Measurements from ENCODE around the gene CMSS1.
"Not testable (repeated sequence)": the region's sequence is repeated elsewhere in the genome, so short reads cannot be mapped to it uniquely, and the experiment has no call there.

The CMSS1 gene

GRCh38 chr3:100081986-100082692 lies 264.5 kb downstream of the CMSS1 start:
- DNase-seq (ENCODE audit: low read depth in 2 of 2) = no peak

DNA sequence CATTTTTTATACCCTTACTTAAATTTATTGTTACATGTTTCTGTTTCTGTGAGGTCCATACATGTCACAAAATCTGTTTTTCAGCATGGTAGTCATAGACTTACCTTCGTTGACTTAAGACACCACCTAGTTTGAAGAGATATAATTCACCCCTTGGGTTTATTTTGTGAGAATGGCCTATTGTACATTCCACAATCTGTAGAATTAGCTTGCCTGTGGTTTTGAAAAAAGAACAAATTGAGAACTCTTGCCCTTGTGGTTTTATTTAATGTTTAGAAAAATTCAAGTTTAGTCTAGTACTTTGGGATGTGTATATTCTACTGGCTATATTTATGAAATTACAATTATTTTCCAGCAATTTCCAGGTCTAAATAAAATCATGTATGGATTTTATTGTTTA lies 265.1 kb downstream of the CMSS1 start:
- no peak for DNase-seq (ENCODE audit: low read depth in 2 of 2)

- no peak for DNase-seq (ENCODE audit: low read depth in 2 of 2)
These were observed 265.5 kb downstream of the CMSS1 start for GRCh38 chr3:100083209-100083608.

GRCh38 chr3:100084100-100084806 lies 266.6 kb downstream of the CMSS1 start:
- no peak for DNase-seq (ENCODE audit: low read depth in 2 of 2)

DNA sequence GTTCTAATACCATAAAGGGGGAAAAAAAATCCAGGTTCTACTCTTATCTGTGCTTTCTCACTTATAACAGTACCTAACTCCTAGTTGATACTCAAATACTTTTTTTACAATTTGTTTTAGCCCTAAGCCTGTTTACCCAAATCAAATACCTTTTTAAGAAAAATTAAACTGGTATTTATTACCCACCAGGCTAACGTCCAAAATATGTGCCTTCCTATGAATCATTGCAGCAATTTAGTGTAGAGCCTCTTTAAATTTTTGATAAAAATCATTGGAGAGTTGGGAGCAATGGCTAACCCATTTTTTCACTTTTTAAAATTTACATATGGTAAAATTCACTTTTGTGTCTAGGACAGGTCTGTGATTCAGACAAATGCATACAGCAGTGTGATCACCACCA lies 268.7 kb downstream of the CMSS1 start:
- no peak for DNase-seq (ENCODE audit: low read depth in 2 of 2)

DNA sequence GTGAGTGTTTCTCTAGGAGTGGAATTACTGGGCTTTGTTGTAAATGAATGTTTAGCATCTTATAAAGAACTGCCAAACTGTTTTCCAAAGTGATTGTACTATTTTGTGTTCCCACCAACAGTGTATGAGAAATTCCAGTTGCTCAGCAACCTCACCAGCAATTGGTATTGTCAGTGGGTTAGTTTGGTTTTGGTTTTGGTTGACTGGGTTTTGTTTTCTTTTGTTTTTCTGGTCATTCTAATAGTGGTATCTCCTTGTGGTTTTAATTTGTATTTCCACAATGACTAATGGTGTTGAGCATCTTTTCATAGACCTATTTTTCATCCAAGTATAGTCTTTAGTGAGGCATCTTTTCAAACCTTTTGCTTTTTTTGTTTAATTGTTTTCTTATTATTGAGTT lies 269.5 kb downstream of the CMSS1 start:
- no peak for DNase-seq (ENCODE audit: low read depth in 2 of 2)

GRCh38 chr3:100088735-100089368 lies 271.2 kb downstream of the CMSS1 start:
- no peak for DNase-seq (ENCODE audit: low read depth in 2 of 2)

GRCh38 chr3:100089812-100090668 lies 272.4 kb downstream of the CMSS1 start:
- DNase-seq (ENCODE audit: low read depth in 2 of 2) = no peak

DNA sequence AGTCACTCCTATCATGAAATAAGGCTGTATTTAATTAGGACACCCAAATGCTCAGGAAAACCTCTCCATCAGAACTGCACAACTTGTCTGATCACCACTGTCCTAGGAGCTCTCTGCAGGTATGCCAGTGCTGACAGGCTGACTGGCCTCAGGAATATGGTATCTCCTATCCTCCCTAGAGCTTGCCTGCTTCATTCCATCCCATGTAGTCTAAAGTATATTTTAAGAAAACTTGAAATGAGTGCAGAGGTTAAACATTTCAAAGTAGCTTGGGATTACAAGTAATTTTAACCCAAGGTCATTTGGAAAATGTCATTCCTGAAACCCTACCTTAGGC lies 273.0 kb downstream of the CMSS1 start:
- no peak for DNase-seq (ENCODE audit: low read depth in 2 of 2)

DNA sequence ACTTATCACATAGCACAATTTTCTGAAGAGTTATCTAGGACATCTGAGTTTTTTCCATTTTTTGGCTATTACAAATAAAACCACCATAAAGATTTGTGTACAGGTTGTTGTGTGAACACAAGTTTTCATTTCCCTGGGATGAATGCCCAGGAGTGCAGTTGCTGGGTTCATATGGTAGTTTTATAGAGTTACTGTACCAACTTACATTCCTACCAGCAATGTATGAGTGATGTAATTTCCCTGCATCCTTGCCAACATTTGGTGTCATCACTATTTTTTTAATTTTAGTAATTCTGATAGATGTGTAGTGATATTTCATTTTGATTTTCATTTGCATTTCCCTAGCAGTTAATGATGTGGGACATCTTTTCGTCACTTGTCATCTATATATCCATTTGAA lies 276.2 kb downstream of the CMSS1 start:
- no peak for DNase-seq (ENCODE audit: low read depth in 2 of 2)

DNA sequence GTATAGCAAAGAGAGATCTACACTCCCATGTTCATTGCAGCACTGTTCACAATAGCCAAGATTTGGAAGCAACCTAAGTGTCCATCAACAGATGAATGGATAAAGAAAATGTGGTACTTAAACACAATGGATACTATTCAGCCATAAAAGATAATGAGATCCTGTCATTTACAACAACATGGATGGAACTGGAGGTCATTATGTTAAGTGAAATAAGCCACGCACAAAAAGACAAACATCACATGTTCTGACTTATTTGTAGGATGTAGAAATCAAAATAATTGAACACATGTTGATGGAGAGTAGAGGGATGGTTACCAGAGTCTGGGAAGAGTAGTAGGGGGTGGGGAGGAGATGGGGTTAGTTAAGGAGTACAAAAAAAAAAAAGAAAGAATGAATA lies 278.6 kb downstream of the CMSS1 start:
- DNase-seq (ENCODE audit: low read depth in 2 of 2) = not testable (repeated sequence)

DNA sequence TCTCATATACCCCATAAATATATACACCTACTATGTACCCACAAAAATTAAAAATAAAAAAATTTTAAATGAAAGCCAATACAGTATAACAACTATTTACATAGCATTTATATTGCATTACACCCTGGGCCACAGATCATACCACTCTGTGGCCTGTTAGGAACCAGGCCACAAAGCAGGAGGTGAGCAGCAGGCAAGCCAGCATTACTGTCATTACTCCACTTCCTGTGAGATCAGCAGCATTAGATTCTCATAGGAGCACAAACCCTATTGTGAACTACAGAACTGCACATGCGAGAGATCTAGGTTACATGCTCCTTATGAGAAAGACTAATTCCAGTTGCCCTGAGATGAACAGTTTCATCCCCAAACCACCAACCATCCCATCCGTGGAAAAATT lies 279.2 kb downstream of the CMSS1 start:
- no peak for DNase-seq (ENCODE audit: low read depth in 2 of 2)

DNA sequence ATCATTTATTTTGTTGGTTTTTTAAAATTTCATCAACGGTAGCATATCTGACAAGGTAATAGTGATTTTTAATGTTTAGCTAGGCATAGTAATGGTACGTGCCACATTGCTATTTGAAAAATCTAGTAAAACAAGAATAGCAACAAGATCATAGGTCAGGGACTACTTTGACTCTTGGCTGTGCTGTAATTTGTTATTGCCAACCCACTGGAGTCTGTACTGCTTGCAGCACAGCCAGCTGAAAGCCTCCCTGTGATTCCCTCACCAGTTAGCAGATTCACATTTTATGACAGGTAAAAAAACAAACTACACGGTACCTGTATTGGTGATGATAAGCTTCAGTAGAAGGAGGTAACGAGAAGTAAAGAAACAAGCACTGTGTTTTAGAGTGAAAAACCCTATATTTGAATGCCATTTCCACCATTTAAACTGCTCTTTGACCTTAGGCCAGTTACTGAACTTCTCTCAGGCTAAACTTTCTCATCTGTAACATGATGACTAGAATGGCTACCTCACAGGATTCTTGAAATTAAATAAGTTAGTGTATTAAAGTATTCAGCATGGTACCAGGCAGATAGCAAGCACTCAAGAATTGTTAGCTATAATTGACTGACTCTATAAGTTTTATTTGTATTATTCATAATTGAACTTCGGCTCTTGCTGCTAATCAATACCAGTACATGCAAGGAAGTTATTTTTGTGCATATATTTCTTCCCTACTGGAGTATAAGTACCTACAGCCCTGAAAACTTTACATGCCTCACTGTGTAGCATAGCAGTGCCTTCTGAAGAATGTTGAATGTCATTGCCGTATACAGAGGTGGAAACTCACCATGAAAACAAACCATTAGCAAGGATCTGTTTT lies 280.5 kb downstream of the CMSS1 start:
- DNase-seq (ENCODE audit: low read depth in 2 of 2) = no peak

DNA sequence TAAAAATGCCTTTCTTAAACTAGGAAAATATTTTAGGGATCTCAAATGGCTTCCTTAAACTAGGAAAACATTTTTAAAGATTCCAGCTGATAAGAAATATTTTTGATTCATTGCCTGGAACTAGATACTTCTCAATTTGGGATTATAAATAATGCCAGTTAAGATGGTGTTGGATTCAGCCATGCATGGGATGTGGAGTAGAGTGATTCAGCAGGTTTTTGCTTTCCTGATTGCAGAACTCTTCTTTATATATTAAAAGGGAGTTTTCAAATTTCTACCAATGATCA lies 281.1 kb downstream of the CMSS1 start:
- DNase-seq (ENCODE audit: low read depth in 2 of 2) = no peak

- DNase-seq (ENCODE audit: low read depth in 2 of 2) = no peak
These were observed 282.0 kb downstream of the CMSS1 start for GRCh38 chr3:100099621-100100020.

GRCh38 chr3:100100425-100100824 lies 282.8 kb downstream of the CMSS1 start:
- DNase-seq (ENCODE audit: low read depth in 2 of 2) = no peak

GRCh38 chr3:100102757-100103156 lies 285.1 kb downstream of the CMSS1 start:
- DNase-seq (ENCODE audit: low read depth in 2 of 2) = no peak

DNA sequence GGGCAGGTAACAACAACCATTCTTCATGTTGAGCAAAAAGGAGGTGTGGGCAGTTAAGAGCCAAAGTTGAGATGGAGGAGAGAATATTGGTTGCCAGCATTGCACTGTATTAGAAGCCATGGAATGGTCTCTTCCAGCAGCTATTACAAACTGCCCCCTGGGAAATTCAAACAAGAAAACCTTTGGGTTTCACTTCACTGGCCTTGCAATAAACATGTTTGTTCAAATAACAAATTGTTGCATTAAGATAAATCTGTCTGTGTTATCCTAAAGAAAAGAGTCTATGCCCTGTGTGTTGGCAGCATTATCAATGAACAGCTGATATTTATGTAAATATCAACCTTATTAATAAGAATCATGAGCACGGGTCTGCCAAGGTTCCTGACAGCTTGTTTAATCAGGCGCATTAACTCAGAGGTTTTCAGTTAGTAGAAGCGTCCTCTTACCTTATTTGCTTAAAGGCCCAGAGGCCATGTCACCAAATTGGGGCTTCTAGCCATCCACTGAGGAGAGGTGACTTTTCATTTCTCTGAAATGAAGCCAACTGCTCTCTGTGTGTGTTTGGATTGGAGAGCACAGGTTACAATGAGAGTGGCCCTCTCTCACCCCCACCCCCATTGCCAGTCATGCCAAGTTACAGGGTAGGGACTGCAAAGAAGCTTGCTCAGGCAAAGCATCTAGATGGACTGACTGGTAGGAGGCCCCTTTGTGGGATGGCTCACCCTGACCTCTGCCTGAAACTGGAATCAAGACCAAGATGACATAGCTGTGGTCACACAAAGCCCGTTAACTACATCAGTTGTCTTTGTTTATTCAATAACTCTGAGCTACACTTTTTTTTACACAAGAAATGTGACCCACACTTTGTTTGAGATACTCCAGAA lies 286.1 kb downstream of the CMSS1 start:
- no peak for DNase-seq (ENCODE audit: low read depth in 2 of 2)

- no peak for DNase-seq (ENCODE audit: low read depth in 2 of 2)
These were observed 286.8 kb downstream of the CMSS1 start for GRCh38 chr3:100104442-100104798.

DNA sequence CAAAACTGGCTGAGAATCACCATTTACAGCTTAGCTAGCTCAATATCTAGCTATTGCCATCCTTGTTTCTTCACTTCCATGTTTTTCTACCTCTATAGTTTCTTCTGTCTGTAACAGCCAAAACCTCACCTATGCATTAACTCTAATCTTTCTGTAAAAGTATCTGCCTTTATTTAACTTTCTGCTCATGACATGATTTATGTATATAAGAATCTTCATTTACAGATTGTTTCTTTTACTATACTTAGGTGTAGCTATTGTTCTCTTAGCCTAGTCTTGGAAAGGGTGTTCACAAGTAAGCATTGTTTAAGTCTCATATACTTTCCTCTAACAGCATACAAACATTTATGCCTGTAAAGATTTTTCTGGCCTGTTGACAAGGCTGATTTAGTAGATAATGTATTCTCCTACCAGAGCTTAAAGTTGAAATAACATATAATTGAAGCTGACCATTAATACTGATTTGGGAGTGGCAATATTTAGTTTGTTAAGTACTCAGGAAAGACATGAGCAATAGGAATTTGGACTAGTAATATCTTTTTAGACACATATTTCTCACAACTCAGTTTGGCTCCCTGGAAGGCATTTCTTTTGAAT lies 287.3 kb downstream of the CMSS1 start:
- DNase-seq (ENCODE audit: low read depth in 2 of 2) = no peak

Measured in stimulated activated CD8-positive, alpha-beta memory T cell treated with anti-CD3 and anti-CD28 coated beads, Interleukin-2, amount 100 ng/mL, for 48 hours (primary cell).